GM18858 (cell line): ENCODE results near the gene POU2F1.

ENCODE experiments used
- ATAC-seq: cut with Tn5 transposase; IDR thresholded peaks from one replicate; pipeline ENCODE4 v1.9.1; 2021; ENCODE audit not compliant: unreplicated experiment

POU2F1 gene

GRCh38 chr1:167457936-167458584 lies 237.4 kb downstream of the POU2F1 start:
- ATAC-seq = no peak

- no peak for ATAC-seq
Observed at GRCh38 chr1:167460836-167461235, 240.2 kb downstream of the POU2F1 start.

GRCh38 chr1:167462341-167462740 lies 241.7 kb downstream of the POU2F1 start:
- no peak for ATAC-seq

GRCh38 chr1:167463080-167463479 lies 242.4 kb downstream of the POU2F1 start:
- no peak for ATAC-seq

GRCh38 chr1:167463875-167464575 lies 243.3 kb downstream of the POU2F1 start:
- ATAC-seq = no peak

GRCh38 chr1:167465018-167465417 lies 244.3 kb downstream of the POU2F1 start:
- ATAC-seq = no peak

GRCh38 chr1:167465743-167466142 lies 245.1 kb downstream of the POU2F1 start:
- ATAC-seq = no peak

- ATAC-seq = no peak
Observed at GRCh38 chr1:167467126-167467710, 246.5 kb downstream of the POU2F1 start.

- ATAC-seq = no peak
Observed at GRCh38 chr1:167467752-167468151, 247.1 kb downstream of the POU2F1 start.

GRCh38 chr1:167469280-167469965 lies 248.7 kb downstream of the POU2F1 start:
- no peak for ATAC-seq

GRCh38 chr1:167471568-167471967 lies 250.9 kb downstream of the POU2F1 start:
- ATAC-seq = no peak

- ATAC-seq = no peak
Observed at GRCh38 chr1:167472752-167473521, 252.3 kb downstream of the POU2F1 start.

GRCh38 chr1:167473761-167474160 lies 253.1 kb downstream of the POU2F1 start:
- no peak for ATAC-seq

GRCh38 chr1:167474191-167474641 lies 253.5 kb downstream of the POU2F1 start:
- ATAC-seq = no peak

GRCh38 chr1:167476061-167476460 lies 255.4 kb downstream of the POU2F1 start:
- no peak for ATAC-seq
